Natural killer cell (primary cell): ENCODE measurements around the gene PIM3. TPM values are rescaled to one million over a fixed set of nuclear protein-coding genes. Genes with fewer than 3 reads are reported as not detected.
"Not testable (repeated sequence)": the region's sequence is repeated elsewhere in the genome, so short reads cannot be mapped to it uniquely, and the experiment has no call there.

Experiments
- ATAC-seq, 3 donors: fragments of 150-1000 bp in 2 of 3; fragments of 200-7000 bp in 1 of 3; cut with Tn5 transposase; 1 replicate in 1 of 3; 2 replicates in 2 of 3; pipeline ENCODE4 v1.10.0; 2021; ENCODE audit warnings: mild to moderate bottlenecking in 2 of 3, moderate library complexity in 2 of 3
- DNase-seq, 2 donors: peaks; one replicate each; pipeline versions ENCODE4 v3.0.0 to v3.0.0-alpha.2; 2013 to 2021; ENCODE audit warnings: mixed read lengths in 1 of 2
- H3K27ac ChIP-seq: one replicate; pipeline ENCODE4 v1.5.1; 2013; ENCODE audit warnings: mild to moderate bottlenecking, low read length
- H3K27me3 ChIP-seq: one replicate; pipeline ENCODE4 v1.6.1; 2013; ENCODE audit warnings: low read length; ENCODE audit not compliant: control insufficient read depth, insufficient read depth
- H3K36me3 ChIP-seq: one replicate; pipeline ENCODE4 v1.6.1; 2013; ENCODE audit warnings: low read length; ENCODE audit not compliant: control insufficient read depth, insufficient read depth
- H3K4me1 ChIP-seq: one replicate; pipeline ENCODE4 v1.6.1; 2013; ENCODE audit warnings: low read length; ENCODE audit not compliant: control insufficient read depth, insufficient read depth
- H3K4me3 ChIP-seq: one replicate; pipeline ENCODE4 v1.5.1; 2013; ENCODE audit warnings: low read length
- H3K9me3 ChIP-seq: one replicate; pipeline ENCODE4 v1.6.1; 2013; ENCODE audit warnings: low read length; ENCODE audit not compliant: control insufficient read depth, insufficient read depth
- H3K27ac Mint-ChIP-seq, 2 donors: one replicate each; pipeline ENCODE4 v1.8.0; 2022; ENCODE audit warnings: mild to moderate bottlenecking in 2 of 2, mixed read lengths in 2 of 2, moderate library complexity in 1 of 2
- H3K27me3 Mint-ChIP-seq, 2 donors: one replicate each; pipeline ENCODE4 v1.8.0; 2022; ENCODE audit warnings: low read depth in 2 of 2, mixed read lengths in 2 of 2
- H3K36me3 Mint-ChIP-seq: one replicate; pipeline ENCODE4 v1.8.0; 2022; ENCODE audit warnings: mixed read lengths
- H3K4me1 Mint-ChIP-seq, 2 donors: one replicate each; pipeline ENCODE4 v1.8.0; 2022; ENCODE audit warnings: mixed read lengths in 2 of 2
- H3K4me3 Mint-ChIP-seq: one replicate; pipeline ENCODE4 v1.8.0; 2022; ENCODE audit warnings: mild to moderate bottlenecking, moderate library complexity, mixed read lengths
- H3K9me3 Mint-ChIP-seq, 2 donors: one replicate each; pipeline ENCODE4 v1.8.0; 2022; ENCODE audit warnings: mixed read lengths in 2 of 2
- CTCF ChIP-seq: fragments of 200-600 bp; IDR thresholded peaks from one replicate; pipeline ENCODE4 v1.8.0; 2022; ENCODE audit warnings: antibody characterized with exemption
- WGBS: methylation state at CpG from one replicate; pipeline ENCODE4 v1.1.7; 2013; ENCODE audit warnings: missing lambda C conversion rate; ENCODE audit not compliant: insufficient coverage; 5-methylcytosine and 5-hydroxymethylcytosine counted together
- intact Hi-C: fragments of 100-400 bp; cut with micrococcal nuclease; formaldehyde crosslinking; loops from one replicate; pipeline ENCODE4 v1.14.2; 2022
- total RNA-seq, 4 donors: library from RNA; stranded (reverse); fragments of 120-200 nt in 1 of 4; gene quantifications; one replicate each; pipeline versions ENCODE4 v1.2.3 to v1.2.4, GENCODE V29; 2013 to 2022

PIM3 gene
- total RNA-seq, 3 donors from 2014 or later (not counting 1 experiment from before 2014, with no cell fraction given) = 107 to 130 (median 129) TPM

DNA sequence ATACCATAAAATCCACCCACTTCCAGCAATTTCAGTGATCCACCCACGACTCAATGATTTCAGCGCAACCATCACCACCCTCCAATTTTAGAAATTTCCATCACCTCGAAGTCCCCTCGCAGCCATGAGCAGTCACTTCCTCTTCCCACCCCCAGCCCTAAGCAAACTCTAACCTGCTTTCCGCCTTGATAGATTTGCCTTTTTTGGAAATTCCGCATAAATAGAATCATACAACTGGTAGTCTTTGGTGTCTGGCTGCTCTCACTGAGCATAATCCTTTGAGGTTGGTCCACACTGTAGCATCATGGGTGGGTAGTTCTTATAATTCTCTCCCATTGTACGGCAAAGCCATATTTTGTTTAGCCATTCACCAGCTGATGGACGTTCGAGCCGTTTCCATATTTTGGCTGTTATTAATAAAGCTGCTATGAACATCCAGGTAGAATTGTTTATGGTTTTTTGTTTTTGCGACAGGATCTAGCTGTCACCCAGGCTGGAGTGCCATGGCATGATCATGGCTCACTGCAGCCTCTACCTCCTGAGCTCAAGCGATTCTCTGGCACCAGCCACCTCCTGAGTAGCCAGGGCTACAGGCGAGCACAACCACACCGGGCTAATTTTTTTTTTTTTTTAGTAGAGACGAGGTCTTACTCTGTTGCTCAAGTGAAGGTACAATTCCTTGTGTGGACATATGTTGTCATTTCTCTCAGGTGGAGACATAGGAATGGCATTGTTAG is 16.0 kb downstream of the PIM3 start:
- Mint-ChIP-seq H3K27ac (peak overlapping the region in 1 of 2 donors; percentile 4), H3K4me3 (no peak overlapping the region), H3K27me3 (peaks cover 0 to 12% of the 10 kb centered on the region in 2 donors), H3K9me3 (peaks cover 0 to 3% of the 10 kb centered on the region in 2 donors), H3K36me3 (no peaks in the 10 kb centered on the region), H3K4me1 (peaks cover 0 to 10% of the 10 kb centered on the region in 2 donors)
- no peak overlapping the region for H3K27ac ChIP-seq
- no peaks in the 10 kb centered on the region for H3K9me3 ChIP-seq
- ATAC-seq = peak; percentile 11 to 33 (median 17)
- no peaks in the 10 kb centered on the region for H3K36me3 ChIP-seq
- no peak for TF ChIP-seq CTCF
- peak; percentile 14 to 79 for DNase-seq
- H3K4me3 ChIP-seq = no peak overlapping the region
- 61% methylated on average over 15 of the region's 15 CpGs for WGBS
- no peaks in the 10 kb centered on the region for H3K27me3 ChIP-seq
- intact Hi-C loops = no loop called here
- H3K4me1 ChIP-seq = peaks cover 11% of the 10 kb centered on the region

DNA sequence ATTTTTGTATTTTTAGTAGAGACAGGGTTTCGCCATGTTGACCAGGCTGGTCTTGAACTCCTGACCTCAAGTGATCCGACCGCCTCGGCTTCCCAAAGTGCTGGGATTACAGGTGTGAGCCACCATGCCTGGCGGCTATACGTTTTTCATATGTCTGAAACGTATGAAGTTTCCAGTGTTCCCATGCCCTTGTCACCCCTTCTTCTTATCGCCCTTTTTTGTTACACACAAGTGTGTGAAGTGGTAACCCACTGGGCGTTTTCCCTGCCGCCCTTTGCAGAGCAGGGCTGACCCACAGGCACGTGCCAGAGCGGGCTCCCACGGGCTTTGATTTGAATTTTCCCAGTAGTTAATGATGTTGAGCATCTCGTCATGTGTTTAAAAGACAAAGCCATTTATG is 17.0 kb downstream of the PIM3 start:
- no peaks in the 10 kb centered on the region for H3K36me3 ChIP-seq
- H3K4me1 Mint-ChIP-seq = peaks cover 0 to 10% of the 10 kb centered on the region in 2 donors
- H3K27ac ChIP-seq = no peak overlapping the region
- ATAC-seq (no peak), DNase-seq (no peak)
- no peaks in the 10 kb centered on the region for H3K9me3 ChIP-seq
- H3K4me1 ChIP-seq = peaks cover 7% of the 10 kb centered on the region
- no peaks in the 10 kb centered on the region for H3K36me3 Mint-ChIP-seq
- no peak for TF ChIP-seq CTCF
- no peak overlapping the region for H3K27ac Mint-ChIP-seq
- no peak overlapping the region for H3K4me3 ChIP-seq
- WGBS = 91% methylated on average over 13 of the region's 14 CpGs
- no peaks in the 10 kb centered on the region for H3K27me3 ChIP-seq
- H3K4me3 Mint-ChIP-seq = no peak overlapping the region
- intact Hi-C loops = no loop called here
- H3K9me3 Mint-ChIP-seq = peaks cover 0 to 3% of the 10 kb centered on the region in 2 donors
- peaks cover 0 to 12% of the 10 kb centered on the region in 2 donors for H3K27me3 Mint-ChIP-seq

DNA sequence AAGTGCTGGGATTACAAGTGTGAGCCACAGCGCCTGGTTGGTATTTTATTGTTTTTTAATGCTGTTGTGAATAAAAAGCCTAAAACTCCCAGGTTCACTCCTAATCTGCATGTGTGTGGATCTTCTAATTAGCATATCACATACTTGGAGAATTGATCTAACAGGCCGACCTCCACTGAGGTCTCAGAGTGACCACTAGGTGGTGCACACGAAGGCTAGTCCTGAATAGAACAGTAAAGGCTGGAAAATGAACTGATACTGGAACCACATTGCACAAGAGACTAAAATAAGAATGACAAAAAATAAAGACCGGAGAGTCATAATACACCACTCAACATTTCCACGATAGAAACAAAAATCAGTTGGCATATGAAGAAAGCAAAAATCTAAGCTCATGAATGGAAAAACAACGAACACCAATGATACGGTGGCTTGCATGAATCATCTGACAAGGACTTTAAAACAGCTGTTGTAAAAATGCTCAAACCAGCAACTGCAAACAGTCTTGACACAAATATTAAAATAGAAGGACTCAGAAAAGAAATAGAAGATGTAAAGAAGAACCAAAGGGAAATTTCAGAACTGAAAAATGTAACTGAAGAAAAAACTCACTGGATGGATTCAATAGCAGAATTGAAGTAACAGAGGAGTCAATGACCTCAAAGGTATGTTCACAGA is 19.2 kb downstream of the PIM3 start:
- Histone ChIP-seq H3K4me1 (peaks cover 11% of the 10 kb centered on the region), H3K27ac (no peak overlapping the region), H3K9me3 (no peaks in the 10 kb centered on the region), H3K36me3 (no peaks in the 10 kb centered on the region), H3K27me3 (peaks cover 11% of the 10 kb centered on the region), H3K4me3 (no peak overlapping the region)
- Mint-ChIP-seq H3K27ac (no peak overlapping the region), H3K9me3 (peaks cover 0 to 3% of the 10 kb centered on the region in 2 donors), H3K36me3 (no peaks in the 10 kb centered on the region), H3K4me3 (no peak overlapping the region), H3K4me1 (peaks cover 0 to 10% of the 10 kb centered on the region in 2 donors), H3K27me3 (peaks cover 8 to 17% of the 10 kb centered on the region in 2 donors)
- intact Hi-C loops = no loop called here
- ATAC-seq (peak; percentile 50 to 66 (median 53)), DNase-seq (peak in 1 of 2 donors; percentile 63)
- TF ChIP-seq CTCF = peak; percentile 66
- WGBS = 59% methylated on average over 6 of the region's 7 CpGs

- intact Hi-C loops, H3K9me3 ChIP-seq, H3K27ac ChIP-seq, ATAC-seq, H3K4me1 Mint-ChIP-seq, H3K27ac Mint-ChIP-seq, H3K4me3 ChIP-seq, DNase-seq, H3K4me3 Mint-ChIP-seq, H3K36me3 ChIP-seq, H3K4me1 ChIP-seq: not testable (repeated sequence)
- Mint-ChIP-seq H3K9me3 (peaks cover 2 to 11% of the 10 kb centered on the region in 2 donors), H3K36me3 (peaks cover 13% of the 10 kb centered on the region), H3K27me3 (peaks cover 29 to 30% of the 10 kb centered on the region in 2 donors)
- H3K27me3 ChIP-seq = peaks cover 15% of the 10 kb centered on the region
- 100% methylated on average over 6 of the region's 7 CpGs for WGBS
Observed at GRCh38 chr22:49981799-49982198, 21.2 kb downstream of the PIM3 start.
